Hepatocyte (in vitro differentiated cells): ENCODE results near the gene MRM3.

ENCODE experiments used
- CTCF ChIP-seq: fragments of 200-600 bp; sonication (generic); IDR thresholded peaks from 2 replicates; pipeline ENCODE4 v1.5.1; 2016; ENCODE audit warnings: antibody characterized with exemption, mild to moderate bottlenecking; ENCODE audit not compliant: poor library complexity
- EZH2 ChIP-seq: fragments of 200-600 bp; sonication (generic); IDR thresholded peaks from 2 replicates; pipeline ENCODE4 v1.6.1; 2016; ENCODE audit warnings: antibody characterized with exemption, mild to moderate bottlenecking, borderline replicate concordance
- EZH2phosphoT487 ChIP-seq: fragments of 200-600 bp; sonication (generic); IDR thresholded peaks from one replicate; pipeline ENCODE4 v1.6.1; 2018; ENCODE audit warnings: antibody characterized with exemption, mild to moderate bottlenecking, low read depth, moderate library complexity; ENCODE audit not compliant: unreplicated experiment, severe bottlenecking

- TF ChIP-seq CTCF (no peak), EZH2phosphoT487 (no peak), EZH2 (no peak)
Observed at GRCh38 chr17:823501-823902, 41.3 kb downstream of the MRM3 start.
